Effector memory CD4-positive, alpha-beta T cell (primary cell): ENCODE measurements around the gene APOBEC3H.

Experiments used
- DNase-seq, 3 donors: peaks; one replicate each; pipeline ENCODE4 v3.0.0-alpha.2; 2020
- H3K27ac ChIP-seq: 2 replicates; pipeline ENCODE4 v1.7.0; 2013; ENCODE audit warnings: mild to moderate bottlenecking, low read length, moderate library complexity; ENCODE audit not compliant: insufficient read depth, poor library complexity, severe bottlenecking
- H3K27me3 ChIP-seq: replicated peaks from 2 replicates; pipeline ENCODE4 v1.7.0; 2013; ENCODE audit warnings: mild to moderate bottlenecking, low read length; ENCODE audit not compliant: insufficient read depth, control insufficient read depth, poor library complexity, severe bottlenecking
- H3K36me3 ChIP-seq: 2 replicates; pipeline ENCODE4 v1.7.0; 2013; ENCODE audit warnings: mild to moderate bottlenecking, low read length, moderate library complexity; ENCODE audit not compliant: control insufficient read depth, insufficient read depth
- H3K4me1 ChIP-seq: 2 replicates; pipeline ENCODE4 v1.7.0; 2013; ENCODE audit warnings: low read length, mild to moderate bottlenecking; ENCODE audit not compliant: control insufficient read depth, insufficient read depth, poor library complexity, severe bottlenecking
- H3K4me3 ChIP-seq: 2 replicates; pipeline ENCODE4 v1.7.0; 2013; ENCODE audit warnings: low read length, low read depth, mild to moderate bottlenecking; ENCODE audit not compliant: insufficient read depth, poor library complexity, severe bottlenecking
- H3K9me3 ChIP-seq: 2 replicates; pipeline ENCODE4 v1.7.0; 2013; ENCODE audit warnings: mild to moderate bottlenecking, low read length, moderate library complexity; ENCODE audit not compliant: control insufficient read depth

Gene APOBEC3H

DNA sequence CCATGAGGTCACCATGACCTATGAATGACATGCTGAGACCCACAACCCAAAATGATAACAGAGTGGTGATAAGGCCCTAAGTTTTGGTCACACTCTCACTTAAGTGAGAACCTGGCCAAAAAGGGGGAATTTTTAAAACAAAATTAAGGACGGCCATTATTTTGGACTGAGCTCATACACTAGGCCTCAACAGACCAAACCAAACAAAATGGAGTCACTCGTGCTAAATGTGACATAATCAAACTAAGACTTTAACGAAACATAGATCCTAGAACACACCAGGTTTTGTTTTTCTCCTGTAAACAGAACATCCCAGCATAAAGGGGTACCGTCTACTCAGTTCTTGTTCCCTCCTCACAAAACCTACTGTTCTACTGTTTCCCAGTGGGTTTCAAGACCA is 11.4 kb downstream of the APOBEC3H start:
- no peak for DNase-seq
- no peaks in the 10 kb centered on the region for H3K36me3 ChIP-seq
- H3K27me3 ChIP-seq: no peaks in the 10 kb centered on the region
- no peak overlapping the region for H3K27ac ChIP-seq
- H3K4me1 ChIP-seq: no peaks in the 10 kb centered on the region
- H3K9me3 ChIP-seq: no peaks in the 10 kb centered on the region
- H3K4me3 ChIP-seq: no peak overlapping the region

DNA sequence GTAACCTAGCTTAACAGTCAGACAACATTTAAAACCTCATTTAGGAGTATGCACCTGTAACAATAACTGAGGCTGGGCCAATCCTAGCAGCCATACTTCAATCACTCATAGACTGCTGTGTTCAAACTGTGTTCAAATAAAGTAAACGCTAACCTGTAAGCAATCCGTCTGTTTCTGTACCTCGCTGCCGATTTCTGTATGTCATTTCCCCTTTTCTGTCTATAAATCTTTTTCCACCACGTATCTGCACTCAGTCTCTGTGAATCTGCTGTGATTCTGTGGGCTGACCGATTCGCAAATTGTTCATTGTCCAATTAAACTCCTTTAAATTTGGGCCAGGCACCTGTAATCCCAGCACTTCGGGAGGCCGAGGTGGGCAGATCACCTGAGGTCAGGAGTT is 12.3 kb downstream of the APOBEC3H start:
- no peak for DNase-seq
- Histone ChIP-seq H3K4me3 (no peak overlapping the region), H3K9me3 (no peaks in the 10 kb centered on the region), H3K27ac (no peak overlapping the region), H3K36me3 (no peaks in the 10 kb centered on the region), H3K4me1 (no peaks in the 10 kb centered on the region), H3K27me3 (no peaks in the 10 kb centered on the region)

DNA sequence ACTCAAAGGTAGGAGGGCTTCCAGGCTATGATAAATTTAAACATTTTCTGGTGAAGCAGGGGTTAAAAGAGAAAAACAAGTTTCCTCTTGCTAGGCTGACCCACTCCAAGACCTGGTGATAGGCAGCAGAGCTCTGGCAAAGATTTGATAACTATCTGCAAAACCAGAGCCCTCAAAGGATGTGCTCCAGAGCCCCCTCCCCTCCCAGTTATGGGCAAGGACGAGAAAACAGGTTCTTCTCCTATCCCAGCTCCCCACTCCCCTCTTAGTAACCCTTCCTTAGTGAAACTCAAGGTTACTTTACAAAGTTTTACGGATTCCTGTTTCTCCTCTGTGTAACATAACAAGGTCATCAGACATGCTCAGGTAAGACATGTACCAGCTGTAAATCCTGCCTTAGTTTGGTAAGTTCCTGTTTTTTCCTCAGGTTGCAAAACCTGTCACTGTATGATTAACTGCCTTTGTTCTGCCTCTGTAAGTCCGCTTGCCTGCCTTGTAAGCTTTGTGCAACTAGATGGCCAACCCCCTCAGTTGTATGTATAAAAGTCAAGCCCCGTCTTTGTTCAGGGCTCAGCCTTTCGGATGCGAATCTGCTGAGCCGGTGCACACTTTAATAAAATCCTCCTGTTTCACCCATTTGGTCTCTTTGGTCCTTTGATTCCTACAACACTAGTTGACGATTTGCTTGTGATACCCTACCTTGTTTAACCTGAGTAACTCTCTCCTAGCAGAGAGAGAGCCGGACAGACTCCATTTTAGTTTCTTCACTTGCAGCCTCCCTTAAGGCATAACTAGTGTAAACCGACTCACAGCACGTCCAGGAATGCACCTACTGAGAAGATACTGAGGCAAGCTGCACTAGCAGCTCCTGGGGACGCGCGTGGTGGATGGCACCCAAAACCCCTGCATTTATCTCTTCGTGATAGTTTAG is 13.9 kb downstream of the APOBEC3H start:
- H3K27ac ChIP-seq: no peak overlapping the region
- DNase-seq: no peak

DNA sequence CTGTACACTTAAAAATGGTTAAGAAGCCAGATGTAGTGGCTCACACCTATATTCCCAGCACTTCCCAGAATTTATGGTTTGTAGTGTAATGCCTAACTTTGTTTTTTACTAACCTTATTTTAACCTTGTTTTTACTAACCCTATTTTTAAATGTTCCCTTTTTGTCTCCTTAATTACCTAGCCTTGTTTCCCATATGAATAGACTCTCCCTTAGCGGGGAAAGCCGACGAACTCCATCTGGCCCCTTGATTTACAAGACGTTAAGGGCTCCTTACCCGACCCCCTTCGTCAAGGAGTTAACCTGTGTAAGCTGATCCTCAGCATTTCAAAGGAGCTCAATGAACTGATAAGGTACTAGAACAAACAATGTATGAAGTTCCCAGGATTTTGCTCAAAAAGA is 17.1 kb downstream of the APOBEC3H start:
- Histone ChIP-seq H3K4me1 (peaks cover 18% of the 10 kb centered on the region), H3K27me3 (no peaks in the 10 kb centered on the region), H3K4me3 (no peak overlapping the region), H3K36me3 (no peaks in the 10 kb centered on the region), H3K9me3 (no peaks in the 10 kb centered on the region), H3K27ac (no peak overlapping the region)
- DNase-seq: no peak

More for the DNA sequence above, 13.9 kb downstream of the APOBEC3H start:
- no peaks in the 10 kb centered on the region for H3K27me3 ChIP-seq
- no peak overlapping the region for H3K4me3 ChIP-seq
- H3K4me1 ChIP-seq: no peaks in the 10 kb centered on the region
- no peaks in the 10 kb centered on the region for H3K36me3 ChIP-seq
- H3K9me3 ChIP-seq: no peaks in the 10 kb centered on the region

DNA sequence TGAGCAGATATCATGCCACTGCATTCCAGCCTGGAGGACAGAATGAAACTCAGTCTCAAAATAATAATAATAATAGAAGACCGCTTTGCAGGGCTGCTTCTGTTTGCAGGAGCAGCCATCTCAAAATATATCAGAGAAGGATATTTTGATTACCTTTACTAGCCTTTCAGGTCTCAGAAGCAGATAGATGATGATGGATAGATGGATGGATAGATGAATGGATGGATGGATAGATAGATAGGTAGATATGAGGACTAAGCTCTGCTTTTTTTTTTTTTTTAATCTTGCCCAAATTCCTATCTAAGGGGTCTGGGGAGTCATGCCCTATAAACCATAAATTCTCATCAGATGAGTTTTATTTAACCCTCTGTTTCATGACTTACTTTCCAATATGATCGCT is 18.5 kb downstream of the APOBEC3H start:
- Histone ChIP-seq H3K4me1 (peaks cover 18% of the 10 kb centered on the region), H3K9me3 (no peaks in the 10 kb centered on the region), H3K36me3 (no peaks in the 10 kb centered on the region), H3K27me3 (no peaks in the 10 kb centered on the region), H3K27ac (no peak overlapping the region), H3K4me3 (no peak overlapping the region)
- DNase-seq: no peak

DNA sequence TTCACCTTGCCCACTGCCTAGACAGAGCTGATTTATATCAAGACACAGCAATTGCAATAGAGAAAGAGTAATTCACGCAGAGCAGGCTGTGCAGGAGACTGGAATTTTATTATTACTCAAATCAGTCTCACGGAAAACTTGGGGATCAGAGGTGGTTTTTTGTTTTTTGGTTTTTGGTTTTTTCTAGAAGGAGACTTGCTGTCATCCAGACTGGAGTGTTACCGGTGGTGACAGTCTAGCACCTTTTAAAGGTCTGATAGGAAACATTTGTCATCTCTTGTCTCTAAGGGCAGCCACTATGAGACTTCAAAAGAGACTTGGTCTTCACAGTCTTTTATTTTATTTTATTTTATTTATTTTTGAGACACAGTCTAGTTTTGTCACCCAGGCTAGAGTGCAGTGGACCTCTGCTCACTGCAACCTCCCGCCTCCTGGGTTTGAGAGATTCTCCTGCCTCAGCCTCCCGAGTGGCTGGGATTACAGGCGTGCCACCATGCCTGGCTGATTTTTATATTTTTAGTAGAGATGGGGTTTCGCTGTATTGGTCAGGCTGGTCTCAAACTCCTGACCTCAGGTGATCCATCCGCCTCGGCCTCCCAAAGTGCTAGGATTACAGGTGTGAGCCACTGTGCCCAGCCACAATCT is 19.1 kb downstream of the APOBEC3H start:
- Histone ChIP-seq H3K9me3 (no peaks in the 10 kb centered on the region), H3K36me3 (no peaks in the 10 kb centered on the region), H3K27me3 (no peaks in the 10 kb centered on the region), H3K4me1 (peaks cover 18% of the 10 kb centered on the region), H3K4me3 (no peak overlapping the region), H3K27ac (no peak overlapping the region)
- no peak for DNase-seq

DNA sequence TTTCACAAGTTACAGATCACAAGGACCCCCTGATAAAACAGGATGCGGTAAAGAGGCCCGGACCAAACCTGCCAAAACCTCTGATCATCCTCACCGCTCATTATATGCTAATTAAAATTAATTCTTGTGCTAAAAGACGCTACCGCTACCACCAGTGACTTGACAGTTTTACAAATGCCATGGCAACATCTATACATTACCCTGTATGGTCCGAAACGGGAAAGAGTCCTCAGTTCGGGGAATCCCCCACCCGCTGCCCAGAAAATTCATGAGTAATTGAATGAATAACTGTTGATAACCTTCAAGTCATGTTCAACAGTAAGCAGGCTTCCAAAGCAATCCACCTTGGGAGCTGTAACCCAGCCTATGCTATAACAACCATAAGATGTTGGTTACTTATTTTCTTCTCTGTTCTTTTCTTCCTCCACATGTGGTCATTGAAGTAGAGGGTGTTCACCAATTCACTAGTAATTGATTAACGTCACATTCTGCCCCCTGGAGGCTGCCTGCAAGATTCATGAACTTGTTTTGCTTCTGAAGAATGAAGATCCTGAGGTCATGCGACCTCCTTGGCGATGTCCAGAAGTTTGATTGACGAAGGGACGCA is 20.6 kb downstream of the APOBEC3H start:
- H3K36me3 ChIP-seq: no peaks in the 10 kb centered on the region
- H3K27ac ChIP-seq: peak overlapping the region; percentile 19
- H3K4me1 ChIP-seq: peaks cover 18% of the 10 kb centered on the region
- peak; percentile 54 to 58 (median 54) for DNase-seq
- no peaks in the 10 kb centered on the region for H3K9me3 ChIP-seq
- no peaks in the 10 kb centered on the region for H3K27me3 ChIP-seq
- no peak overlapping the region for H3K4me3 ChIP-seq

DNA sequence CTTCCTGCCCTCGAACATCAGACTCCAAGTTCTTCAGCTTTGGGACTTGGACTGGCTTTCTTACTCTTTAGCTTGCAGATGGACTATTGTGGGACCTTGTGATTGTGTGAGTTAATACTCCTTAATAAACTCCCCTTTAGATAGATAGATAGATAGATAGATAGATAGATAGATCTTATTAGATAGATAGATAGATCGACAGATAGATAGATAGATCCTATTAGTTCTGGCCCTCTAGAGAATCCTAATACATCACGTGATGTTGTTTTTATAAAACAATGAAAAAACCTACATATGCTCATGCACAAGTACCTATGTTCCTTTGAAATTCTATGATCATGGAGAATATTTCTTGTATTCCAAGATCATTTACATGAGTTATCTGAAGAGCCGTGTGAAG is 23.9 kb downstream of the APOBEC3H start:
- H3K27me3 ChIP-seq: no peaks in the 10 kb centered on the region
- no peak overlapping the region for H3K27ac ChIP-seq
- H3K4me3 ChIP-seq: no peak overlapping the region
- H3K9me3 ChIP-seq: no peaks in the 10 kb centered on the region
- no peaks in the 10 kb centered on the region for H3K36me3 ChIP-seq
- H3K4me1 ChIP-seq: peaks cover 18% of the 10 kb centered on the region
- DNase-seq: no peak

DNA sequence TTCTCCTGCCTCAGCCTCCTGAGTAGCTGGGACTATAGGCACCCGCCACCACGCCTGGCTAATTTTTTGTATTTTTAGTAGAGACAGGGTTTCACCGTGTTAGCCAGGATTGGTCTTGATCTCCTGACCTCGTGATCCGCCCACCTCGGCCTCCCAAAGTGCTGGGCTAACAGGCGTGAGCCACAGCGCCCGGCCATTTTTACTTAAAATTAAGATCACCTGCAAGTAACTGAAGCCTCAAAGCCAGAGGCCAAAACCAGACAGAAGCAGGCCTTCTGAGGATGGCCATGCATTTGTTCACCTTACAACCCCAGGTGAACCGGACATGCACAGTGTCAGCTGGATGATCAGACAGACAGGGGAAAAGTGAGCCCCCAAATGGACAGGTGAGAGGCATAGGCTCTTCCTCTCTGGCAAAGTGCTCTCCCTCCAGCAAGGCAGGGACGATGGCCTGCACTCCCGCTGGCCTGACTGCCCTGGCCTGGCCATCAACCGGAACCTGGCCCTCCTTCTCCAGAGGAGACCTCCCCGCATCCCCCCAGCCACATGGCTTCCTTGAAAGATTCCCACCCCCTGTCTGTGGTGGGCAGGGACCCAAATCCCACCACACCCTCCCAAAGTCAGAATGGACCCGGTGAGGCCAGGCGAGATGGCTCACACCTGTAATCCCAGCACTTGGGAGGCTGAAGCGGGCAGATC is 25.9 kb downstream of the APOBEC3H start:
- Histone ChIP-seq H3K9me3 (no peaks in the 10 kb centered on the region), H3K27ac (no peak overlapping the region), H3K4me3 (no peak overlapping the region), H3K4me1 (peaks cover 4% of the 10 kb centered on the region), H3K27me3 (no peaks in the 10 kb centered on the region), H3K36me3 (no peaks in the 10 kb centered on the region)
- DNase-seq: no peak
